ENCODE results near the gene BICD1.

The BICD1 gene

GRCh38 chr12:32159925-32160324 is 53.3 kb downstream of the BICD1 start:
- H3K36me3 ChIP-seq (ENCODE audit: insufficient read depth, low read length), result peaks cover 4% of the 10 kb centered on the region; the same call in 1 of the 2 replicates
- no peak for TF ChIP-seq EZH2 (IDR thresholded peaks at IDR 0.05; ENCODE audit: borderline replicate concordance, low read depth, low read length, severe bottlenecking)

GRCh38 chr12:32161058-32161457 is 54.4 kb downstream of the BICD1 start:
- H3K9me3 ChIP-seq (ENCODE audit: insufficient read depth, low read length, severe bottlenecking), result no peaks in the 10 kb centered on the region
- no peak overlapping the region for H3K4me2 ChIP-seq (ENCODE audit: insufficient read depth, low read length)
- no peak overlapping the region for H2AFZ ChIP-seq (ENCODE audit: low read depth, low read length)
- ATAC-seq (ENCODE audit: insufficient read depth, low read depth) (no peak), DNase-seq (no peak)
- H3K4me3 ChIP-seq (ENCODE audit: low read depth in 1 of 2, low read length in 2 of 2), result no peak overlapping the region
- no peaks in the 10 kb centered on the region for H3K4me1 ChIP-seq (ENCODE audit: insufficient read depth, low read length)
- no peak overlapping the region for H3K9ac ChIP-seq (ENCODE audit: low read depth, low read length)
- H3K36me3 ChIP-seq (ENCODE audit: insufficient read depth, low read length), result peaks cover 4% of the 10 kb centered on the region; the same call in 1 of the 2 replicates
- H4K20me1 ChIP-seq (ENCODE audit: insufficient read depth, low read length), result no peaks in the 10 kb centered on the region
- no peaks in the 10 kb centered on the region for H3K27me3 ChIP-seq (ENCODE audit: insufficient read depth, low read length, poor library complexity)
- peaks cover 7% of the 10 kb centered on the region; the same call in 1 of the 2 replicates for H3K79me2 ChIP-seq (ENCODE audit: insufficient read depth, low read length)
- TF ChIP-seq, protein P1, sequence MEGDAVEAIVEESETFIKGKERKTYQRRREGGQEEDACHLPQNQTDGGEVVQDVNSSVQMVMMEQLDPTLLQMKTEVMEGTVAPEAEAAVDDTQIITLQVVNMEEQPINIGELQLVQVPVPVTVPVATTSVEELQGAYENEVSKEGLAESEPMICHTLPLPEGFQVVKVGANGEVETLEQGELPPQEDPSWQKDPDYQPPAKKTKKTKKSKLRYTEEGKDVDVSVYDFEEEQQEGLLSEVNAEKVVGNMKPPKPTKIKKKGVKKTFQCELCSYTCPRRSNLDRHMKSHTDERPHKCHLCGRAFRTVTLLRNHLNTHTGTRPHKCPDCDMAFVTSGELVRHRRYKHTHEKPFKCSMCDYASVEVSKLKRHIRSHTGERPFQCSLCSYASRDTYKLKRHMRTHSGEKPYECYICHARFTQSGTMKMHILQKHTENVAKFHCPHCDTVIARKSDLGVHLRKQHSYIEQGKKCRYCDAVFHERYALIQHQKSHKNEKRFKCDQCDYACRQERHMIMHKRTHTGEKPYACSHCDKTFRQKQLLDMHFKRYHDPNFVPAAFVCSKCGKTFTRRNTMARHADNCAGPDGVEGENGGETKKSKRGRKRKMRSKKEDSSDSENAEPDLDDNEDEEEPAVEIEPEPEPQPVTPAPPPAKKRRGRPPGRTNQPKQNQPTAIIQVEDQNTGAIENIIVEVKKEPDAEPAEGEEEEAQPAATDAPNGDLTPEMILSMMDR (IDR thresholded peaks at IDR 0.05; ENCODE audit: borderline replicate concordance, extremely low read depth, low read length, poor library complexity, severe bottlenecking), result no peak
- no peak for TF ChIP-seq EZH2 (IDR thresholded peaks at IDR 0.05; ENCODE audit: borderline replicate concordance, low read depth, low read length, severe bottlenecking)
- H3K27ac ChIP-seq (ENCODE audit: low read length), result no peak overlapping the region

More at GRCh38 chr12:32159925-32160324, 53.3 kb downstream of the BICD1 start:
- H4K20me1 ChIP-seq (ENCODE audit: insufficient read depth, low read length), result no peaks in the 10 kb centered on the region
- no peaks in the 10 kb centered on the region for H3K27me3 ChIP-seq (ENCODE audit: insufficient read depth, low read length, poor library complexity)
- no peak overlapping the region for H2AFZ ChIP-seq (ENCODE audit: low read depth, low read length)
- ATAC-seq (ENCODE audit: insufficient read depth, low read depth), result no peak
- H3K4me3 ChIP-seq (ENCODE audit: low read depth in 1 of 2, low read length in 2 of 2), result no peak overlapping the region
- no peak overlapping the region for H3K9ac ChIP-seq (ENCODE audit: low read depth, low read length)
- no peak for DNase-seq
- no peaks in the 10 kb centered on the region for H3K4me1 ChIP-seq (ENCODE audit: insufficient read depth, low read length)
- H3K79me2 ChIP-seq (ENCODE audit: insufficient read depth, low read length), result peaks cover 7% of the 10 kb centered on the region; the same call in 1 of the 2 replicates
- no peaks in the 10 kb centered on the region for H3K9me3 ChIP-seq (ENCODE audit: insufficient read depth, low read length, severe bottlenecking)
- no peak overlapping the region for H3K27ac ChIP-seq (ENCODE audit: low read length)
- no peak overlapping the region for H3K4me2 ChIP-seq (ENCODE audit: insufficient read depth, low read length)

GRCh38 chr12:32163596-32163995 is 56.9 kb downstream of the BICD1 start:
- Histone ChIP-seq H3K79me2 (ENCODE audit: insufficient read depth, low read length) (peaks cover 6% of the 10 kb centered on the region; the same call in 1 of the 2 replicates), H3K4me1 (ENCODE audit: insufficient read depth, low read length) (no peaks in the 10 kb centered on the region), H3K9me3 (ENCODE audit: insufficient read depth, low read length, severe bottlenecking) (no peaks in the 10 kb centered on the region), H3K27me3 (ENCODE audit: insufficient read depth, low read length, poor library complexity) (no peaks in the 10 kb centered on the region), H2AFZ (ENCODE audit: low read depth, low read length) (no peak overlapping the region), H3K36me3 (ENCODE audit: insufficient read depth, low read length) (peaks cover 4% of the 10 kb centered on the region; the same call in 1 of the 2 replicates), H4K20me1 (ENCODE audit: insufficient read depth, low read length) (no peaks in the 10 kb centered on the region), H3K9ac (ENCODE audit: low read depth, low read length) (no peak overlapping the region), H3K4me3 (ENCODE audit: low read depth in 1 of 2, low read length in 2 of 2) (no peak overlapping the region), H3K27ac (ENCODE audit: low read length) (no peak overlapping the region), H3K4me2 (ENCODE audit: insufficient read depth, low read length) (no peak overlapping the region)
- ATAC-seq (ENCODE audit: insufficient read depth, low read depth) (no peak), DNase-seq (no peak)
- TF ChIP-seq, protein P1 (IDR thresholded peaks at IDR 0.05; ENCODE audit: borderline replicate concordance, extremely low read depth, low read length, poor library complexity, severe bottlenecking), result no peak
- no peak for TF ChIP-seq EZH2 (IDR thresholded peaks at IDR 0.05; ENCODE audit: borderline replicate concordance, low read depth, low read length, severe bottlenecking)

DNA sequence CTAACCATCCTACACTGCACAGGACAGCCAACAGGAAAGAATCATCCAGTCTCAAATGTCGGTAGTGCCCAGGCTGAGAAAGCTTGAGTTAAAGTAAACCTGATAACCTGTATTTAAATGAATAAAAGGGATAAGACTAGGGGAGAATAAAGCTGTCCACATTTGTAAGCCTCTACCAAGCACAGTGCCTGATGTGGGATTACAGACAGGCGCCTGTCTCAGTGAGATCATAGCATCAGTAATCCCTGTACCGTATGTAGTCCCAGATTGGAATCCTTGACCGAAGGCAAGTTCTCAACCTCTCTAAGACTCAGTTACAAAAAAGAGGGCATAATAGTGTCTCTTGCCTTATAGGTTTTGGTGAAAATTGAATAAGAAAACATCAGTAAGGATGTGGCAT is 59.9 kb downstream of the BICD1 start:
- Histone ChIP-seq H3K4me1 (ENCODE audit: insufficient read depth, low read length) (no peaks in the 10 kb centered on the region), H3K4me3 (ENCODE audit: low read depth in 1 of 2, low read length in 2 of 2) (no peak overlapping the region), H3K27me3 (ENCODE audit: insufficient read depth, low read length, poor library complexity) (no peaks in the 10 kb centered on the region), H3K9ac (ENCODE audit: low read depth, low read length) (no peak overlapping the region), H4K20me1 (ENCODE audit: insufficient read depth, low read length) (no peaks in the 10 kb centered on the region), H2AFZ (ENCODE audit: low read depth, low read length) (no peak overlapping the region), H3K36me3 (ENCODE audit: insufficient read depth, low read length) (no peaks in the 10 kb centered on the region), H3K4me2 (ENCODE audit: insufficient read depth, low read length) (no peak overlapping the region), H3K27ac (ENCODE audit: low read length) (no peak overlapping the region), H3K79me2 (ENCODE audit: insufficient read depth, low read length) (peaks cover 4% of the 10 kb centered on the region; the same call in 1 of the 2 replicates), H3K9me3 (ENCODE audit: insufficient read depth, low read length, severe bottlenecking) (no peaks in the 10 kb centered on the region)
- DNase-seq, result no peak
- TF ChIP-seq, protein P1 (IDR thresholded peaks at IDR 0.05; ENCODE audit: borderline replicate concordance, extremely low read depth, low read length, poor library complexity, severe bottlenecking), result no peak
- TF ChIP-seq EZH2 (IDR thresholded peaks at IDR 0.05; ENCODE audit: borderline replicate concordance, low read depth, low read length, severe bottlenecking), result no peak
- ATAC-seq (ENCODE audit: insufficient read depth, low read depth), result no peak

All from DND-41 (cell line).